ENCODE measurements around the gene HTD2.

DNA sequence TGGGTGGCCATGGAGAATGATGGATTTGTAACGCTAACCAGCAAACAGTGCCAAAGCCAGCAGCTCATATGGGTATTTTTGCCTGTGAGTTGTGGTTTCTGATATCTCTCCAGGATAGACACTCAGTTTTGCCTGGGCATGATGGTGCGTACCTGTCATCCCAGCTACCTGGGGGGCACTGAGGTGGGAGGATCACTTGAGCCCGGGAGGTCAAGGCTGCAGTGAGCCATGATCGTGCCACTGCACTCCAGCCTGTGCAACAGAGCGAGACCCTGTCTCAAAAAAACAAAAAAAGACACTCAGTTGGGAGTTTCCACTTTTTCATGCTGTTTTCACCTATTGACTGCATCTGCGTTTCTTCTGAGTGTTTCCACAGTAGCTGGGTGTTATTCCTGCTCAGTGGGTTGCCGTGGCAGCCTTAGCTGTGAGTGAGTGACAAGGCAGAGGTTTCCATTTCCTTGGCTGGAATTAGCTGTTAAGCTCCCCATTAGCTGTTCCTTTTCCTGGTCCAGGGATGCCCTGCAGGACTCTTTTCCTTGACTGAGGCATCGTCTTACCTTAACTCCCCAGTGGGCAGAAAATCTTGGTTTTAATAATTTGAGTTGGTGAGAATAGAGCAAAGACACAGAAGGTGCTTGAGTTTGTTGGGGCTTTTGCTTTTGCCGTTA, 14.5 kb upstream of the HTD2 start:
- no peak for TF ChIP-seq EZH2phosphoT487 (IDR thresholded peaks at IDR 0.05; ENCODE audit: insufficient read depth, low read depth)
- no peak for TF ChIP-seq EZH2 (IDR thresholded peaks at IDR 0.05; ENCODE audit: insufficient read depth, poor library complexity, severe bottlenecking)
